H1 (cell line): ENCODE data around the gene PFKP.

ENCODE experiments used
- CREB1 ChIP-seq: IDR thresholded peaks from 2 replicates; pipeline ENCODE4 v1.6.1; 2012; ENCODE audit warnings: inconsistent platforms
- EP300 ChIP-seq, 2 experiments: IDR thresholded peaks; 1 replicate in 1 of 2; 2 replicates in 1 of 2; pipeline ENCODE4 v1.6.1; 2011 to 2012; ENCODE audit warnings: low read depth in 2 of 2, low read length in 2 of 2, mild to moderate bottlenecking in 2 of 2, borderline replicate concordance in 1 of 2, inconsistent platforms in 1 of 2, moderate library complexity in 1 of 2
- HDAC6 ChIP-seq: IDR thresholded peaks from one replicate; pipeline ENCODE4 v1.7.1; 2012; ENCODE audit warnings: low read depth, mild to moderate bottlenecking, inconsistent platforms, low read length, moderate library complexity
- JUN ChIP-seq: IDR thresholded peaks from 2 replicates; pipeline ENCODE4 v1.6.1; 2011; ENCODE audit warnings: low read depth, mild to moderate bottlenecking, improper control_type of control experiment, low read length
- JUND ChIP-seq: IDR thresholded peaks from 2 replicates; pipeline ENCODE4 v1.6.1; 2011; ENCODE audit warnings: mild to moderate bottlenecking, improper control_type of control experiment, low read length
- KDM1A ChIP-seq: fragments of 200-600, 300-600 bp; sonication (generic); IDR thresholded peaks from 2 replicates; pipeline ENCODE4 v1.7.1; 2016; ENCODE audit warnings: mild to moderate bottlenecking, low read length, borderline replicate concordance
- POLR2A ChIP-seq, 2 experiments: IDR thresholded peaks; 1 replicate in 1 of 2; 2 replicates in 1 of 2; pipeline ENCODE4 v1.6.1; 2011; ENCODE audit warnings: low read depth in 2 of 2, low read length in 2 of 2, mild to moderate bottlenecking in 2 of 2; ENCODE audit errors: control extremely low read depth in 1 of 2
- POLR2AphosphoS5 ChIP-seq: IDR thresholded peaks from 2 replicates; pipeline ENCODE4 v1.6.1; 2011; ENCODE audit warnings: low read depth, low read length
- RFX5 ChIP-seq: IDR thresholded peaks from 2 replicates; pipeline ENCODE4 v1.6.1; 2011; ENCODE audit warnings: low read depth, low read length, improper control_type of control experiment, borderline replicate concordance
- SIN3A ChIP-seq, 2 experiments: IDR thresholded peaks in 1 of 2; conservative IDR thresholded peaks in 1 of 2; 2 replicates each; pipeline ENCODE4 v1.6.1; 2011 to 2012; ENCODE audit warnings: low read length in 2 of 2, improper control_type of control experiment in 1 of 2, low read depth in 1 of 2, mild to moderate bottlenecking in 1 of 2
- SIRT6 ChIP-seq: IDR thresholded peaks from one replicate; pipeline ENCODE4 v1.7.1; 2012; ENCODE audit warnings: low read length, inconsistent platforms
- ZNF274 ChIP-seq: IDR thresholded peaks from 2 replicates; pipeline ENCODE4 v1.7.0; 2012; ENCODE audit warnings: low read length, borderline replicate concordance; ENCODE audit errors: extremely low read depth
- TF ChIP-seq, protein P1 (sequence below), 3 experiments: IDR thresholded peaks; 1 replicate in 2 of 3; 2 replicates in 1 of 3; pipeline versions ENCODE4 v1.5.1 to v1.6.1; 2011; ENCODE audit warnings: low read length in 3 of 3, mild to moderate bottlenecking in 3 of 3, inconsistent platforms in 2 of 3, low read depth in 1 of 3, moderate library complexity in 1 of 3; ENCODE audit not compliant: insufficient read depth in 1 of 3; ENCODE audit errors: control extremely low read depth in 1 of 3
- TF ChIP-seq, protein P2 (sequence below): IDR thresholded peaks from 2 replicates; pipeline ENCODE4 v1.6.1; 2012; ENCODE audit warnings: low read length, inconsistent platforms

DNA sequence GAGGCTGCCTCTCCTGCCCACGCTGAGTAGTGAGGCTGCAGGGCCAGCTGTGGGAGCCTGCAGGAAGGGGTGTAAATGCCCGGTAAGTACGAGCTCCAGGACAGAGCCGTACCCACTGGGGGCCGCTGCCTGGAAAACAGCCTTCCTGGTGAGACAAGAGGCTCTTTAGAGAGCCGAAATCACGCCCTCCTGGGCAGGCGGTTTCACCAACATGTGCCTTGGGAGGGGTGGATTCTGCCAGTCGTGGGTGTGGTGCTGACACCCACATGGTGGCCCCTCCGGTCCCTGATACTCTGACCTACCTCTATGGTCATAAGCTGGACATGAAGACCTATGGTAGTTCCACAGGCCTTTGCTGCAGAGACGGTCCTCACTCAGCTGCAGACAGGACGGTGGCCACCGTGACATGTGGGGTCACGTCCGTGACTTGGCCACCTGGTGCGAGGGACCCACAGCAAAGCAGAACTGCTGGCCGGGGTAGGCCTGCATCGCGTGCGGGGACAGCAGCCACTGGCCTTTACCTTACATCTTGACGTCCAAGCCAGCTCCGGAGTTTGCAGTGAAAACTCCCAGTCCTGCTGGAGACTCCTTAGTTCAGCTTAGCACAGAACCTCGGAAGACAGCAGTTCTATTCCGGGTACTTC is 58.3 kb downstream of the PFKP start:
- TF ChIP-seq ZNF274 (no peak), POLR2AphosphoS5 (no peak; the same call in 1 of the 2 replicates), SIN3A (conservative IDR thresholded peaks at IDR 0.05 in 1 of 2, IDR thresholded peaks at IDR 0.05 in 1 of 2; ENCODE audit: low read depth in 1 of 2, low read length in 2 of 2) (no peak), POLR2A (IDR thresholded peaks at IDR 0.05; ENCODE audit: control extremely low read depth in 1 of 2, low read depth in 2 of 2, low read length in 2 of 2) (no peak), RFX5 (no peak), JUN (no peak), JUND (no peak), KDM1A (no peak), EP300 (IDR thresholded peaks at IDR 0.05; ENCODE audit: borderline replicate concordance in 1 of 2, low read depth in 2 of 2, low read length in 2 of 2) (no peak), HDAC6 (no peak), CREB1 (no peak), SIRT6 (no peak)
- TF ChIP-seq, protein P1, sequence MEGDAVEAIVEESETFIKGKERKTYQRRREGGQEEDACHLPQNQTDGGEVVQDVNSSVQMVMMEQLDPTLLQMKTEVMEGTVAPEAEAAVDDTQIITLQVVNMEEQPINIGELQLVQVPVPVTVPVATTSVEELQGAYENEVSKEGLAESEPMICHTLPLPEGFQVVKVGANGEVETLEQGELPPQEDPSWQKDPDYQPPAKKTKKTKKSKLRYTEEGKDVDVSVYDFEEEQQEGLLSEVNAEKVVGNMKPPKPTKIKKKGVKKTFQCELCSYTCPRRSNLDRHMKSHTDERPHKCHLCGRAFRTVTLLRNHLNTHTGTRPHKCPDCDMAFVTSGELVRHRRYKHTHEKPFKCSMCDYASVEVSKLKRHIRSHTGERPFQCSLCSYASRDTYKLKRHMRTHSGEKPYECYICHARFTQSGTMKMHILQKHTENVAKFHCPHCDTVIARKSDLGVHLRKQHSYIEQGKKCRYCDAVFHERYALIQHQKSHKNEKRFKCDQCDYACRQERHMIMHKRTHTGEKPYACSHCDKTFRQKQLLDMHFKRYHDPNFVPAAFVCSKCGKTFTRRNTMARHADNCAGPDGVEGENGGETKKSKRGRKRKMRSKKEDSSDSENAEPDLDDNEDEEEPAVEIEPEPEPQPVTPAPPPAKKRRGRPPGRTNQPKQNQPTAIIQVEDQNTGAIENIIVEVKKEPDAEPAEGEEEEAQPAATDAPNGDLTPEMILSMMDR (IDR thresholded peaks at IDR 0.05; ENCODE audit: control extremely low read depth in 1 of 3, insufficient read depth in 1 of 3, low read depth in 1 of 3, low read length in 3 of 3), result no peak
- TF ChIP-seq, protein P2, sequence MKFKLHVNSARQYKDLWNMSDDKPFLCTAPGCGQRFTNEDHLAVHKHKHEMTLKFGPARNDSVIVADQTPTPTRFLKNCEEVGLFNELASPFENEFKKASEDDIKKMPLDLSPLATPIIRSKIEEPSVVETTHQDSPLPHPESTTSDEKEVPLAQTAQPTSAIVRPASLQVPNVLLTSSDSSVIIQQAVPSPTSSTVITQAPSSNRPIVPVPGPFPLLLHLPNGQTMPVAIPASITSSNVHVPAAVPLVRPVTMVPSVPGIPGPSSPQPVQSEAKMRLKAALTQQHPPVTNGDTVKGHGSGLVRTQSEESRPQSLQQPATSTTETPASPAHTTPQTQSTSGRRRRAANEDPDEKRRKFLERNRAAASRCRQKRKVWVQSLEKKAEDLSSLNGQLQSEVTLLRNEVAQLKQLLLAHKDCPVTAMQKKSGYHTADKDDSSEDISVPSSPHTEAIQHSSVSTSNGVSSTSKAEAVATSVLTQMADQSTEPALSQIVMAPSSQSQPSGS, result no peak
